Neural cell (in vitro differentiated cells): ENCODE measurements around the gene DNAJC16. TPM values are rescaled to one million over a fixed set of nuclear protein-coding genes. Genes with fewer than 3 reads are reported as not detected.

Source experiments
- H2AFZ ChIP-seq: fragments of 200-600, 300-800 bp; sonication (generic), shearing (Covaris generic); 2 replicates; pipeline ENCODE4 v1.6.0; 2014; ENCODE audit warnings: low read depth, mild to moderate bottlenecking, antibody characterized with exemption, low read length, moderate library complexity
- H3F3A ChIP-seq: fragments of 200-600 bp; shearing (Covaris generic); 2 replicates; pipeline ENCODE4 v1.6.1; 2016; ENCODE audit warnings: mild to moderate bottlenecking, moderate library complexity, mixed read lengths, antibody characterized with exemption, low read length; ENCODE audit not compliant: insufficient read depth, poor library complexity, severe bottlenecking
- H3K27ac ChIP-seq: fragments of 200-600, 300-800 bp; sonication (generic), shearing (Covaris generic); 2 replicates; pipeline ENCODE4 v1.5.1; 2014; ENCODE audit warnings: mild to moderate bottlenecking, low read length, moderate library complexity
- H3K27me3 ChIP-seq: fragments of 300-800, 200-600 bp; sonication (generic), shearing (Covaris generic); 2 replicates; pipeline ENCODE4 v1.6.0; 2014; ENCODE audit warnings: mild to moderate bottlenecking, low read depth, low read length, moderate library complexity; ENCODE audit not compliant: insufficient read depth
- H3K36me3 ChIP-seq: fragments of 300-800, 200-600 bp; sonication (generic), shearing (Covaris generic); 2 replicates; pipeline ENCODE4 v1.5.1; 2014; ENCODE audit warnings: mild to moderate bottlenecking, antibody characterized with exemption, low read length, moderate library complexity; ENCODE audit not compliant: insufficient read depth
- H3K4me2 ChIP-seq: fragments of 300-800, 200-600 bp; sonication (generic), shearing (Covaris generic); 2 replicates; pipeline ENCODE4 v1.6.0; 2014; ENCODE audit warnings: mild to moderate bottlenecking, low read length
- H3K4me3 ChIP-seq: fragments of 300-800, 200-600 bp; sonication (generic), shearing (Covaris generic); 2 replicates; pipeline ENCODE4 v1.5.1; 2014; ENCODE audit warnings: mild to moderate bottlenecking, low read length, moderate library complexity
- H3K79me2 ChIP-seq: fragments of 200-600 bp; shearing (Covaris generic); replicated peaks from 2 replicates; pipeline ENCODE4 v1.6.0; 2014; ENCODE audit warnings: mild to moderate bottlenecking, low read length, moderate library complexity; ENCODE audit not compliant: insufficient read depth
- H3K9ac ChIP-seq: fragments of 300-800, 200-600 bp; sonication (generic), shearing (Covaris generic); 2 replicates; pipeline ENCODE4 v1.6.1; 2016; ENCODE audit warnings: mild to moderate bottlenecking, low read length, mixed read lengths
- H3K9me2 ChIP-seq: fragments of 200-600 bp; shearing (Covaris generic); 2 replicates; pipeline ENCODE4 v1.6.1; 2016; ENCODE audit warnings: mild to moderate bottlenecking, low read length, mixed read lengths; ENCODE audit not compliant: insufficient read depth
- H3K9me3 ChIP-seq: fragments of 200-600, 300-800 bp; sonication (generic), shearing (Covaris generic); 2 replicates; pipeline ENCODE4 v1.6.1; 2016; ENCODE audit warnings: mild to moderate bottlenecking, mixed run types, low read length, moderate library complexity, mixed read lengths
- H4K20me1 ChIP-seq: fragments of 200-600 bp; shearing (Covaris generic); 2 replicates; pipeline ENCODE4 v1.6.1; 2016; ENCODE audit warnings: mild to moderate bottlenecking, mixed run types; ENCODE audit not compliant: insufficient read depth
- EP300 ChIP-seq: fragments of 450-650 bp; conservative IDR thresholded peaks from 2 replicates; pipeline ENCODE4 v1.6.1; 2014; ENCODE audit warnings: antibody characterized with exemption, mild to moderate bottlenecking, moderate library complexity; ENCODE audit not compliant: poor library complexity, severe bottlenecking
- EZH2 ChIP-seq: fragments of 200-600, 300-800 bp; shearing (Covaris generic), sonication (generic); IDR thresholded peaks from 2 replicates; pipeline ENCODE4 v1.6.1; 2014; ENCODE audit warnings: antibody characterized with exemption, low read length, borderline replicate concordance, mild to moderate bottlenecking; ENCODE audit not compliant: insufficient read depth, poor library complexity, severe bottlenecking
- MXI1 ChIP-seq: fragments of 450-650 bp; conservative IDR thresholded peaks from 2 replicates; pipeline ENCODE4 v1.6.1; 2014; ENCODE audit warnings: antibody characterized with exemption, mild to moderate bottlenecking; ENCODE audit not compliant: poor library complexity, severe bottlenecking
- POLR2AphosphoS5 ChIP-seq: IDR thresholded peaks from 2 replicates; pipeline ENCODE4 v1.6.1; 2012
- RAD21 ChIP-seq: fragments of 450-650 bp; conservative IDR thresholded peaks from 2 replicates; pipeline ENCODE4 v1.6.1; 2014; ENCODE audit warnings: antibody characterized with exemption, mild to moderate bottlenecking, moderate library complexity
- SMC3 ChIP-seq: fragments of 450-650 bp; conservative IDR thresholded peaks from 2 replicates; pipeline ENCODE4 v1.6.1; 2014; ENCODE audit warnings: antibody characterized with exemption, mild to moderate bottlenecking, moderate library complexity; ENCODE audit not compliant: poor library complexity
- TAF1 ChIP-seq: IDR thresholded peaks from 2 replicates; pipeline ENCODE4 v1.6.1; 2012; ENCODE audit warnings: low read depth
- polyA plus RNA-seq: library from polyadenylated mRNA; depleted of rRNA; stranded (reverse); fragments of >200 nt; gene quantifications from 2 replicates; pipeline ENCODE4 v1.2.3, GENCODE V29; 2014
- TF ChIP-seq, protein P1 (sequence below): fragments of 450-650 bp; IDR thresholded peaks from 2 replicates; pipeline ENCODE4 v1.5.1; 2014; ENCODE audit warnings: antibody characterized with exemption, mild to moderate bottlenecking, moderate library complexity; ENCODE audit not compliant: poor library complexity, severe bottlenecking
- TF ChIP-seq, protein P2 (sequence below): IDR thresholded peaks from 2 replicates; pipeline ENCODE4 v1.6.1; 2012; ENCODE audit warnings: borderline replicate concordance

Gene DNAJC16
- polyA plus RNA-seq, 1 donor from 2014 or later, result 10.9 TPM

DNA sequence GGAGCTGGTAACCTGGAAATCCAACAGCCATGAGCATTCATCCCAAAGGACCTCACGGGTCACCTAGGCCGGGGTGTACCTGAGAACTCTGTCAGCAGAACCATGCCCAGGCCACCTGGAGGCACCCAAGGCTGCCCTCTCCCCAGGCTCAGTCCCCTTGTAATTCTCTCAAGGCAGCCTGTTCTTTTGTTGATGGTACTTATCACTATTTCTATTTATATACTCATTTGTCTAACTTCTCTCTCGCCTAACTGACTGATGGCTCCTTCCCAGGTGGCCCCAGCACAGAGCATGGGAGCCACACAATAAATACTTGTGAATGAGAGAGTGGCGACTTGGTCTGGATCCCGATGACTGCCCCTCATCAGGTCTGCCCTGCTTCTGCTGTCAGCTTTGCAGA lies 19.4 kb upstream of the DNAJC16 start:
- no peaks in the 10 kb centered on the region for H3K36me3 ChIP-seq
- no peak overlapping the region for H3K4me2 ChIP-seq

DNA sequence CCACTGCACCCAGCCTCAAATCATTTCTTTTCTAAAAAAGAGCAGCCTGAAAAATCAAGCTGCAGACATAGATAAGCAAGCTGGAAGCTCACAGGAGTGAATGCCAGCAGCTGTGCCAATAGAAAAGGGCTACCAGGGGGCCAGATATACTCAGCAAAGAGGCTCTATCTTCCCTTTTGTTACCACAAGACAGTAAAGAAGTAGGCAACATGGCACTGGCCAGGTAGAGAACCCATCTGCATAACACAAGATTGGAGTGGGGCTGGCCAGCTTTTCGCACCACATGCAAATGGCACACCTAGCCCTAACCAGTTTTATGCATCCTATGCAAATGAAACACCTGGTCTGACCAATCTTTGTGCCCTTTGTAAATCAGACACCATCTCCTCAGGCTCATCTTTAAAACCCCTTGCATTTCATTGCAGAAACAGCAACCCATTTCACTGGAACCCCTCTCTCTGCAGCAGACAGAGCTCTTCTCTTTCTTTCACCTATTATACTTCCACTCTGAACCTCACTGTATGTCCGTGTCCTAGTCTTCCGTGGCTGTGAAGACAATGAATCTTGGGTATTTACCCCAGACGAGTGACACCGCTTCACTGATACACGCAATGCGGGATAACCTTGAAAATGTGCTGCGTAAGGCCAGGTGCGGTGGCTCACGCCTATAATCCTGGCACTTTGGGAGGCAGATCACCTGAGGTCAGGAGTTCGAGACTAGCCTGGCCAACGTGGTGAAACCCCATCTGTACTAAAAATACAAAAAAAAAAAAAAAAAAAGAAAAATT lies 17.8 kb upstream of the DNAJC16 start:
- no peak overlapping the region for H3K27ac ChIP-seq
- H3K79me2 ChIP-seq, result no peaks in the 10 kb centered on the region
- TF ChIP-seq EP300 (no peak), EZH2 (no peak), MXI1 (no peak), RAD21 (no peak), POLR2AphosphoS5 (no peak), SMC3 (no peak), TAF1 (no peak)
- TF ChIP-seq, protein P1, sequence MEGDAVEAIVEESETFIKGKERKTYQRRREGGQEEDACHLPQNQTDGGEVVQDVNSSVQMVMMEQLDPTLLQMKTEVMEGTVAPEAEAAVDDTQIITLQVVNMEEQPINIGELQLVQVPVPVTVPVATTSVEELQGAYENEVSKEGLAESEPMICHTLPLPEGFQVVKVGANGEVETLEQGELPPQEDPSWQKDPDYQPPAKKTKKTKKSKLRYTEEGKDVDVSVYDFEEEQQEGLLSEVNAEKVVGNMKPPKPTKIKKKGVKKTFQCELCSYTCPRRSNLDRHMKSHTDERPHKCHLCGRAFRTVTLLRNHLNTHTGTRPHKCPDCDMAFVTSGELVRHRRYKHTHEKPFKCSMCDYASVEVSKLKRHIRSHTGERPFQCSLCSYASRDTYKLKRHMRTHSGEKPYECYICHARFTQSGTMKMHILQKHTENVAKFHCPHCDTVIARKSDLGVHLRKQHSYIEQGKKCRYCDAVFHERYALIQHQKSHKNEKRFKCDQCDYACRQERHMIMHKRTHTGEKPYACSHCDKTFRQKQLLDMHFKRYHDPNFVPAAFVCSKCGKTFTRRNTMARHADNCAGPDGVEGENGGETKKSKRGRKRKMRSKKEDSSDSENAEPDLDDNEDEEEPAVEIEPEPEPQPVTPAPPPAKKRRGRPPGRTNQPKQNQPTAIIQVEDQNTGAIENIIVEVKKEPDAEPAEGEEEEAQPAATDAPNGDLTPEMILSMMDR, result no peak
- TF ChIP-seq, protein P2, sequence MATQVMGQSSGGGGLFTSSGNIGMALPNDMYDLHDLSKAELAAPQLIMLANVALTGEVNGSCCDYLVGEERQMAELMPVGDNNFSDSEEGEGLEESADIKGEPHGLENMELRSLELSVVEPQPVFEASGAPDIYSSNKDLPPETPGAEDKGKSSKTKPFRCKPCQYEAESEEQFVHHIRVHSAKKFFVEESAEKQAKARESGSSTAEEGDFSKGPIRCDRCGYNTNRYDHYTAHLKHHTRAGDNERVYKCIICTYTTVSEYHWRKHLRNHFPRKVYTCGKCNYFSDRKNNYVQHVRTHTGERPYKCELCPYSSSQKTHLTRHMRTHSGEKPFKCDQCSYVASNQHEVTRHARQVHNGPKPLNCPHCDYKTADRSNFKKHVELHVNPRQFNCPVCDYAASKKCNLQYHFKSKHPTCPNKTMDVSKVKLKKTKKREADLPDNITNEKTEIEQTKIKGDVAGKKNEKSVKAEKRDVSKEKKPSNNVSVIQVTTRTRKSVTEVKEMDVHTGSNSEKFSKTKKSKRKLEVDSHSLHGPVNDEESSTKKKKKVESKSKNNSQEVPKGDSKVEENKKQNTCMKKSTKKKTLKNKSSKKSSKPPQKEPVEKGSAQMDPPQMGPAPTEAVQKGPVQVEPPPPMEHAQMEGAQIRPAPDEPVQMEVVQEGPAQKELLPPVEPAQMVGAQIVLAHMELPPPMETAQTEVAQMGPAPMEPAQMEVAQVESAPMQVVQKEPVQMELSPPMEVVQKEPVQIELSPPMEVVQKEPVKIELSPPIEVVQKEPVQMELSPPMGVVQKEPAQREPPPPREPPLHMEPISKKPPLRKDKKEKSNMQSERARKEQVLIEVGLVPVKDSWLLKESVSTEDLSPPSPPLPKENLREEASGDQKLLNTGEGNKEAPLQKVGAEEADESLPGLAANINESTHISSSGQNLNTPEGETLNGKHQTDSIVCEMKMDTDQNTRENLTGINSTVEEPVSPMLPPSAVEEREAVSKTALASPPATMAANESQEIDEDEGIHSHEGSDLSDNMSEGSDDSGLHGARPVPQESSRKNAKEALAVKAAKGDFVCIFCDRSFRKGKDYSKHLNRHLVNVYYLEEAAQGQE, result no peak
- no peaks in the 10 kb centered on the region for H3F3A ChIP-seq
- H3K9ac ChIP-seq, result no peak overlapping the region
- no peak overlapping the region for H2AFZ ChIP-seq
- no peaks in the 10 kb centered on the region for H4K20me1 ChIP-seq
- no peak overlapping the region for H3K4me3 ChIP-seq
- H3K27me3 ChIP-seq, result no peaks in the 10 kb centered on the region
- no peaks in the 10 kb centered on the region for H3K9me3 ChIP-seq
- no peaks in the 10 kb centered on the region for H3K9me2 ChIP-seq
- no peak overlapping the region for H3K4me2 ChIP-seq
- no peaks in the 10 kb centered on the region for H3K36me3 ChIP-seq

More for the DNA sequence above, 19.4 kb upstream of the DNAJC16 start:
- no peak overlapping the region for H3K9ac ChIP-seq
- H4K20me1 ChIP-seq, result no peaks in the 10 kb centered on the region
- no peaks in the 10 kb centered on the region for H3K27me3 ChIP-seq
- no peak overlapping the region for H2AFZ ChIP-seq
- no peak overlapping the region for H3K27ac ChIP-seq
- H3F3A ChIP-seq, result no peaks in the 10 kb centered on the region
- no peaks in the 10 kb centered on the region for H3K9me3 ChIP-seq
- H3K79me2 ChIP-seq, result no peaks in the 10 kb centered on the region
- no peak for TF ChIP-seq EP300
- TF ChIP-seq, protein P1, result no peak
- TF ChIP-seq, protein P2, result no peak
- TF ChIP-seq EZH2, result no peak
- TF ChIP-seq TAF1, result no peak
- TF ChIP-seq SMC3, result no peak
- TF ChIP-seq POLR2AphosphoS5, result no peak
- no peak for TF ChIP-seq MXI1
- no peak for TF ChIP-seq RAD21
- H3K4me3 ChIP-seq, result no peak overlapping the region
- H3K9me2 ChIP-seq, result no peaks in the 10 kb centered on the region
